HepG2 (cell line): ENCODE results near the gene NEK8. TPM values are rescaled to one million over a fixed set of nuclear protein-coding genes. Genes with fewer than 3 reads are reported as not detected.

ENCODE experiments used
- ARNT ChIP-seq: fragments of 450-650 bp; IDR thresholded peaks from 2 replicates; pipeline ENCODE4 v1.6.1; 2017
- BORCS8-MEF2B ChIP-seq: sonication (generic); formaldehyde crosslinking; IDR thresholded peaks from 2 replicates; pipeline ENCODE4 v1.8.0; 2022; ENCODE audit warnings: mild to moderate bottlenecking, missing genetic modification reagents
- ETV6 ChIP-seq: sonication (generic); formaldehyde crosslinking; conservative IDR thresholded peaks from 2 replicates; pipeline ENCODE4 v1.4.0; 2020; ENCODE audit warnings: missing genetic modification reagents
- FOXA3 ChIP-seq: IDR thresholded peaks from 2 replicates; pipeline ENCODE4 v1.6.1; 2016; ENCODE audit warnings: missing genetic modification reagents, missing compliant biosample characterization
- FOXO1 ChIP-seq: sonication (generic); formaldehyde crosslinking; IDR thresholded peaks from 2 replicates; pipeline ENCODE4 v1.4.0; 2020; ENCODE audit warnings: missing genetic modification reagents
- GATAD1 ChIP-seq: IDR thresholded peaks from 2 replicates; pipeline ENCODE4 v1.6.1; 2016; ENCODE audit warnings: missing genetic modification reagents, missing compliant biosample characterization
- NR2F1 ChIP-seq, 2 experiments: fragments of 450-650 bp in 1 of 2; formaldehyde crosslinking in 1 of 2; IDR thresholded peaks; 2 replicates each; pipeline versions ENCODE4 v1.5.0 to v1.6.1; 2016 to 2020; ENCODE audit warnings: mild to moderate bottlenecking in 1 of 2, missing compliant biosample characterization in 1 of 2, missing genetic modification reagents in 1 of 2, moderate library complexity in 1 of 2
- PAF1 ChIP-seq: IDR thresholded peaks from 2 replicates; pipeline ENCODE4 v1.6.1; 2016; ENCODE audit warnings: missing genetic modification reagents, missing compliant biosample characterization
- RBM39 ChIP-seq: fragments of 200-400 bp; formaldehyde crosslinking; IDR thresholded peaks from one replicate; pipeline ENCODE4 v1.6.1; 2018; ENCODE audit warnings: antibody characterized with exemption, mild to moderate bottlenecking, low read depth, low read length; ENCODE audit not compliant: poor library complexity, severe bottlenecking
- RORA ChIP-seq: sonication (generic); formaldehyde crosslinking; IDR thresholded peaks from 2 replicates; pipeline ENCODE4 v1.5.0; 2020; ENCODE audit warnings: mild to moderate bottlenecking, missing genetic modification reagents, moderate library complexity
- SP5 ChIP-seq: IDR thresholded peaks from 2 replicates; pipeline ENCODE4 v1.6.1; 2016; ENCODE audit warnings: low read depth, borderline replicate concordance
- SSRP1 ChIP-seq: IDR thresholded peaks from 2 replicates; pipeline ENCODE4 v1.6.1; 2016; ENCODE audit warnings: control low read depth
- TGIF2 ChIP-seq: IDR thresholded peaks from 2 replicates; pipeline ENCODE4 v1.6.1; 2016; ENCODE audit warnings: control low read depth, missing compliant biosample characterization
- THYN1 ChIP-seq: sonication (generic); formaldehyde crosslinking; IDR thresholded peaks from 2 replicates; pipeline ENCODE4 v1.8.1; 2023; ENCODE audit warnings: low read depth, mild to moderate bottlenecking, moderate library complexity, missing genetic modification reagents, borderline replicate concordance
- ZFP36L1 ChIP-seq: sonication (generic); formaldehyde crosslinking; IDR thresholded peaks from 2 replicates; pipeline ENCODE4 v1.8.0; 2022; ENCODE audit warnings: mild to moderate bottlenecking, missing genetic modification reagents, moderate library complexity
- ZNF124 ChIP-seq: sonication (generic); formaldehyde crosslinking; IDR thresholded peaks from 2 replicates; pipeline ENCODE4 v1.4.0; 2020; ENCODE audit warnings: missing genetic modification reagents
- ZNF296 ChIP-seq: sonication (generic); formaldehyde crosslinking; conservative IDR thresholded peaks from 2 replicates; pipeline ENCODE4 v1.5.0; 2020; ENCODE audit warnings: mild to moderate bottlenecking, missing genetic modification reagents
- ZNF335 ChIP-seq: sonication (generic); formaldehyde crosslinking; IDR thresholded peaks from 2 replicates; pipeline ENCODE4 v1.4.0; 2020; ENCODE audit warnings: missing genetic modification reagents
- ZNF510 ChIP-seq: sonication (generic); formaldehyde crosslinking; IDR thresholded peaks from 2 replicates; pipeline ENCODE4 v1.4.0; 2020; ENCODE audit warnings: low read depth, mild to moderate bottlenecking, missing genetic modification reagents
- ZZZ3 ChIP-seq: sonication (generic); formaldehyde crosslinking; IDR thresholded peaks from 2 replicates; pipeline ENCODE4 v1.4.0; 2020; ENCODE audit warnings: missing genetic modification reagents, mild to moderate bottlenecking, borderline replicate concordance
- polyA plus RNA-seq, 8 experiments: library from polyadenylated mRNA; depleted of rRNA in 3 of 8; stranded (reverse) in 7 of 8; unstranded in 1 of 8; fragments of >200 nt; fragmentation: Illumina TruSeq in 4 of 8; extraction: Trizol in 4 of 8; gene quantifications; 2 replicates each; pipeline versions ENCODE4 v1.2.1 to v1.2.3, GENCODE V29; 2011 to 2016; ENCODE audit warnings: low read depth in 4 of 8, missing spikeins in 1 of 8, mixed read lengths in 1 of 8; ENCODE audit not compliant: insufficient read depth in 1 of 8
- total RNA-seq, 5 experiments: library from RNA; depleted of rRNA; stranded (reverse); fragments of >200 nt; fragmentation: Illumina TruSeq; extraction: Trizol; gene quantifications; 2 replicates each; pipeline ENCODE4 v1.2.3, GENCODE V29; 2016; ENCODE audit warnings: low read depth in 1 of 5
- TF ChIP-seq, protein P1 (sequence below): fragments of 450-650 bp; IDR thresholded peaks from 2 replicates; pipeline ENCODE4 v1.6.1; 2016
- TF ChIP-seq, protein P2 (sequence below), 2 experiments: fragments of 450-650 bp in 1 of 2; sonication (generic) in 1 of 2; formaldehyde crosslinking; IDR thresholded peaks; 2 replicates each; pipeline versions ENCODE4 v1.5.0 to v1.8.0; 2020 to 2022; ENCODE audit warnings: mild to moderate bottlenecking in 1 of 2, missing genetic modification reagents in 1 of 2
- TF ChIP-seq, protein P3 (sequence below): sonication (generic); formaldehyde crosslinking; IDR thresholded peaks from 2 replicates; pipeline ENCODE4 v1.4.0; 2020; ENCODE audit warnings: missing genetic modification reagents
- TF ChIP-seq, protein P4 (sequence below): IDR thresholded peaks from 2 replicates; pipeline ENCODE4 v1.6.1; 2016; ENCODE audit warnings: missing biosample characterization, missing genetic modification reagents, low read depth

NEK8 gene
- total and polyA plus RNA-seq, 2 of the 13 experiments (the other 11 are each of a cell fraction or from before 2014, with no cell fraction given), result 5.8 to 13.5 TPM

DNA sequence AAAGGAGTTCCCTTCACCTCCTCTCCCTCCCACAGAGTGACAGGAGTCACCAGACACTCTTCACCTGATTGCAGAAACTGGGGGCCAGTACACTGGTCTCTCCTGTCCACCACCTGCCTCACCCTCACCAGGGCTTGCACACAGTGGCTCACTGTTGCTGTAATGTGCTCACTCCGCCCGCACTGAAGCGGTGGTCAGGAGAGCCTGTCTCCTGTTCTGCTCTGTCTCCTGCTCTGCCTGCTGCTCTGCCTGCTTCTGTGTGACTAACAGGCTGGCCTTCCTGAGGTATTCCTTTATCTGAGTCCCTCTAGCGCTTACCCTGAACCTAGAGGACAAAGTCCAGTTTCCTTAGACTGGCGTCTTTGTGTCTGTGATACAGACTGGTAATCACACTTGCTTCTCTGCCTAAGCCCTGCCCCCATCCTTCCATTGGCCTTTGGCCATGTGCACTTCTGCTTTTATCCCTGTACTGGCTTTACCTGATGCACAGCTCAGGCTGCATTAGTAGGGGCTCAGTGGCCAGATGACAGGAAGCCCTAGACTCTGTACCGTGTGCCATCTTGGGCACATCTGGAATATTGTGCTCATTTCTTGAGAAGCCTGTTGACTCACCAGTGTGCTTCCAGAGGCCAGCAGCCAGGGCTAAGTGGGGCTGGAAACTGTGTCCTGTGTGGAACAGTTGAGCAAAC, 30.2 kb upstream of the NEK8 start (continued):
- TF ChIP-seq, protein P1, sequence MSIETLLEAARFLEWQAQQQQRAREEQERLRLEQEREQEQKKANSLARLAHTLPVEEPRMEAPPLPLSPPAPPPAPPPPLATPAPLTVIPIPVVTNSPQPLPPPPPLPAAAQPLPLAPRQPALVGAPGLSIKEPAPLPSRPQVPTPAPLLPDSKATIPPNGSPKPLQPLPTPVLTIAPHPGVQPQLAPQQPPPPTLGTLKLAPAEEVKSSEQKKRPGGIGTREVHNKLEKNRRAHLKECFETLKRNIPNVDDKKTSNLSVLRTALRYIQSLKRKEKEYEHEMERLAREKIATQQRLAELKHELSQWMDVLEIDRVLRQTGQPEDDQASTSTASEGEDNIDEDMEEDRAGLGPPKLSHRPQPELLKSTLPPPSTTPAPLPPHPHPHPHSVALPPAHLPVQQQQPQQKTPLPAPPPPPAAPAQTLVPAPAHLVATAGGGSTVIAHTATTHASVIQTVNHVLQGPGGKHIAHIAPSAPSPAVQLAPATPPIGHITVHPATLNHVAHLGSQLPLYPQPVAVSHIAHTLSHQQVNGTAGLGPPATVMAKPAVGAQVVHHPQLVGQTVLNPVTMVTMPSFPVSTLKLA, result peak; percentile 68
- peak; percentile 81; the same call in 1 of the 2 replicates for TF ChIP-seq FOXO1 (CRISPR knock-in tag)
- peak; percentile 64 for TF ChIP-seq SP5 (CRISPR knock-in tag)
- TF ChIP-seq ZFP36L1 (CRISPR knock-in tag), result 0 out of 2 replicates have a peak, but pooled peaks have one; percentile 34
- no peak for TF ChIP-seq THYN1 (CRISPR knock-in tag)
- TF ChIP-seq ZNF335, result peak; percentile 90
- peak; percentile 66 for TF ChIP-seq BORCS8-MEF2B (CRISPR knock-in tag)
- TF ChIP-seq ZNF510, result no peak
- no peak for TF ChIP-seq ZNF296 (CRISPR knock-in tag)
- TF ChIP-seq ZZZ3 (CRISPR knock-in tag), result no peak
- no peak for TF ChIP-seq ARNT
- TF ChIP-seq ETV6 (CRISPR knock-in tag), result no peak
- peak; percentile 80 for TF ChIP-seq FOXA3
- peak; percentile 66 for TF ChIP-seq GATAD1 (CRISPR knock-in tag)
- TF ChIP-seq, protein P2, sequence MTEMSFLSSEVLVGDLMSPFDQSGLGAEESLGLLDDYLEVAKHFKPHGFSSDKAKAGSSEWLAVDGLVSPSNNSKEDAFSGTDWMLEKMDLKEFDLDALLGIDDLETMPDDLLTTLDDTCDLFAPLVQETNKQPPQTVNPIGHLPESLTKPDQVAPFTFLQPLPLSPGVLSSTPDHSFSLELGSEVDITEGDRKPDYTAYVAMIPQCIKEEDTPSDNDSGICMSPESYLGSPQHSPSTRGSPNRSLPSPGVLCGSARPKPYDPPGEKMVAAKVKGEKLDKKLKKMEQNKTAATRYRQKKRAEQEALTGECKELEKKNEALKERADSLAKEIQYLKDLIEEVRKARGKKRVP (CRISPR knock-in tag; IDR thresholded peaks at IDR 0.05), result peak in 1 of 2 experiments; percentile 48; a peak in 1 of 4 replicates
- peak; percentile 62 for TF ChIP-seq TGIF2
- no peak for TF ChIP-seq SSRP1 (CRISPR knock-in tag)
- TF ChIP-seq, protein P3, sequence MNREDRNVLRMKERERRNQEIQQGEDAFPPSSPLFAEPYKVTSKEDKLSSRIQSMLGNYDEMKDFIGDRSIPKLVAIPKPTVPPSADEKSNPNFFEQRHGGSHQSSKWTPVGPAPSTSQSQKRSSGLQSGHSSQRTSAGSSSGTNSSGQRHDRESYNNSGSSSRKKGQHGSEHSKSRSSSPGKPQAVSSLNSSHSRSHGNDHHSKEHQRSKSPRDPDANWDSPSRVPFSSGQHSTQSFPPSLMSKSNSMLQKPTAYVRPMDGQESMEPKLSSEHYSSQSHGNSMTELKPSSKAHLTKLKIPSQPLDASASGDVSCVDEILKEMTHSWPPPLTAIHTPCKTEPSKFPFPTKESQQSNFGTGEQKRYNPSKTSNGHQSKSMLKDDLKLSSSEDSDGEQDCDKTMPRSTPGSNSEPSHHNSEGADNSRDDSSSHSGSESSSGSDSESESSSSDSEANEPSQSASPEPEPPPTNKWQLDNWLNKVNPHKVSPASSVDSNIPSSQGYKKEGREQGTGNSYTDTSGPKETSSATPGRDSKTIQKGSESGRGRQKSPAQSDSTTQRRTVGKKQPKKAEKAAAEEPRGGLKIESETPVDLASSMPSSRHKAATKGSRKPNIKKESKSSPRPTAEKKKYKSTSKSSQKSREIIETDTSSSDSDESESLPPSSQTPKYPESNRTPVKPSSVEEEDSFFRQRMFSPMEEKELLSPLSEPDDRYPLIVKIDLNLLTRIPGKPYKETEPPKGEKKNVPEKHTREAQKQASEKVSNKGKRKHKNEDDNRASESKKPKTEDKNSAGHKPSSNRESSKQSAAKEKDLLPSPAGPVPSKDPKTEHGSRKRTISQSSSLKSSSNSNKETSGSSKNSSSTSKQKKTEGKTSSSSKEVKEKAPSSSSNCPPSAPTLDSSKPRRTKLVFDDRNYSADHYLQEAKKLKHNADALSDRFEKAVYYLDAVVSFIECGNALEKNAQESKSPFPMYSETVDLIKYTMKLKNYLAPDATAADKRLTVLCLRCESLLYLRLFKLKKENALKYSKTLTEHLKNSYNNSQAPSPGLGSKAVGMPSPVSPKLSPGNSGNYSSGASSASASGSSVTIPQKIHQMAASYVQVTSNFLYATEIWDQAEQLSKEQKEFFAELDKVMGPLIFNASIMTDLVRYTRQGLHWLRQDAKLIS (CRISPR knock-in tag), result no peak
- TF ChIP-seq, protein P4, sequence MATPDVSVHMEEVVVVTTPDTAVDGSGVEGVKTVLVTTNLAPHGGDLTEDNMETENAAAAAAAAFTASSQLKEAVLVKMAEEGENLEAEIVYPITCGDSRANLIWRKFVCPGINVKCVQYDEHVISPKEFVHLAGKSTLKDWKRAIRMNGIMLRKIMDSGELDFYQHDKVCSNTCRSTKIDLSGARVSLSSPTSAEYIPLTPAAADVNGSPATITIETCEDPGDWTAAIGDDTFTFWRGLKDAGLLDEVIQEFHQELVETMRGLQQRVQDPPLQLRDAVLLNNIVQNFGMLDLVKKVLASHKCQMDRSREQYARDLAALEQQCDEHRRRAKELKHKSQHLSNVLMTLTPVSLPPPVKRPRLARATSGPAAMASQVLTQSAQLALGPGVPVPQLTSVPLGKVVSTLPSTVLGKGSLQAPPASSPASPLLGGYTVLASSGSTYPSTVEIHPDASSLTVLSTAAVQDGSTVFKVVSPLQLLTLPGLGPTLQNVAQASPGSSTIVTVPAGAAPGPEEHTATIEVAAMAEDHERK, result no peak
- TF ChIP-seq RBM39, result no peak
- TF ChIP-seq RORA (CRISPR knock-in tag), result no peak
- TF ChIP-seq PAF1 (CRISPR knock-in tag), result no peak
- TF ChIP-seq ZNF124 (CRISPR knock-in tag), result no peak
- no peak for TF ChIP-seq NR2F1 (CRISPR knock-in tag; IDR thresholded peaks at IDR 0.05)
